Activated naive CD8-positive, alpha-beta T cell (primary cell): ENCODE measurements around the gene TBX1.
A peak's percentile ranks its signal among the peaks of the same experiment; 100 is the strongest.

Experiments used
- H3K27ac Mint-ChIP-seq: one replicate; pipeline ENCODE4 v1.8.0; 2021; ENCODE audit warnings: mixed read lengths
- H3K27me3 Mint-ChIP-seq: one replicate; pipeline ENCODE4 v1.8.0; 2021; ENCODE audit warnings: mixed read lengths
- H3K36me3 Mint-ChIP-seq: one replicate; pipeline ENCODE4 v1.8.0; 2021; ENCODE audit warnings: mixed read lengths
- H3K4me1 Mint-ChIP-seq: one replicate; pipeline ENCODE4 v1.8.0; 2021; ENCODE audit warnings: low read depth, mixed read lengths
- H3K4me3 Mint-ChIP-seq: one replicate; pipeline ENCODE4 v1.8.0; 2021; ENCODE audit warnings: mild to moderate bottlenecking, mixed read lengths
- H3K9me3 Mint-ChIP-seq: one replicate; pipeline ENCODE4 v1.8.0; 2021; ENCODE audit warnings: low read depth, mixed read lengths

TBX1 gene

DNA sequence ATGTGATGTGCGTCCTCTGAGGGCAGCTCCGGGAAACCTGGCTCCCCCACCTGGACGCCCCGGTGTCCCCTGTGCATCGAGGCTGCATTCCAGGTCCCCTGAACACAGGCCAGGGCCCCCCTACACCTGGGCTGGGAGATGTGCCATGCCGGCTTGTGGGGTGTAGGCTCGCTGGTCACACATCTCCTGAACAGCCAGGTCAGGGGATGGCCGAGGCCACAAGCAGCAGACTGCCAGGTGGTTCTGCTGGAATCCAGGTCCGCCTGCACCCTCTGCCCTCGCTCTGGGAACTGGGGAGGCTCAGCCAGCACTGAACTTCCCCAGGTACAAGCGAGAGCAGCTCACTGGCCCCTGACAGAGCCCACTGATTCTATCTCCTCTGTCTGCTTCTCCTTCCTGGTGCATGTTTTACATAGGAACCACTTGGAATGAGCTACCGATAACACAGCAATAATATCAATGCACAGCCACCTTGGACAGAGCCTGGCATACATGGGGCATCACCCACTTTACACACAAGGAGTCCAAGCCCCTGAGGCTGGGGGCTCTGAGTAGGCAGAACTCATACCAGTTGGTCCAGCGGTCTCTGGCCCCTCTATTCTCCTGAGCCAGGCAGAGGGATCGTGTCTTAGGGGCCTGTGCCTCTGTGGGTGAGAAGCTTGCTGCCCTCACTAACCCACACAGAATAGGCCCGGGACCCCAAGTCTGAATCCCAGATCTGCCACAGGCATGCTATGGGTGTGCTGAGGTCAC is 46.8 kb downstream of the TBX1 start:
- peaks cover 4% of the 10 kb centered on the region for H3K4me1 Mint-ChIP-seq
- no peaks in the 10 kb centered on the region for H3K9me3 Mint-ChIP-seq
- no peaks in the 10 kb centered on the region for H3K36me3 Mint-ChIP-seq
- no peaks in the 10 kb centered on the region for H3K27me3 Mint-ChIP-seq
- H3K27ac Mint-ChIP-seq = no peak overlapping the region
- no peak overlapping the region for H3K4me3 Mint-ChIP-seq

DNA sequence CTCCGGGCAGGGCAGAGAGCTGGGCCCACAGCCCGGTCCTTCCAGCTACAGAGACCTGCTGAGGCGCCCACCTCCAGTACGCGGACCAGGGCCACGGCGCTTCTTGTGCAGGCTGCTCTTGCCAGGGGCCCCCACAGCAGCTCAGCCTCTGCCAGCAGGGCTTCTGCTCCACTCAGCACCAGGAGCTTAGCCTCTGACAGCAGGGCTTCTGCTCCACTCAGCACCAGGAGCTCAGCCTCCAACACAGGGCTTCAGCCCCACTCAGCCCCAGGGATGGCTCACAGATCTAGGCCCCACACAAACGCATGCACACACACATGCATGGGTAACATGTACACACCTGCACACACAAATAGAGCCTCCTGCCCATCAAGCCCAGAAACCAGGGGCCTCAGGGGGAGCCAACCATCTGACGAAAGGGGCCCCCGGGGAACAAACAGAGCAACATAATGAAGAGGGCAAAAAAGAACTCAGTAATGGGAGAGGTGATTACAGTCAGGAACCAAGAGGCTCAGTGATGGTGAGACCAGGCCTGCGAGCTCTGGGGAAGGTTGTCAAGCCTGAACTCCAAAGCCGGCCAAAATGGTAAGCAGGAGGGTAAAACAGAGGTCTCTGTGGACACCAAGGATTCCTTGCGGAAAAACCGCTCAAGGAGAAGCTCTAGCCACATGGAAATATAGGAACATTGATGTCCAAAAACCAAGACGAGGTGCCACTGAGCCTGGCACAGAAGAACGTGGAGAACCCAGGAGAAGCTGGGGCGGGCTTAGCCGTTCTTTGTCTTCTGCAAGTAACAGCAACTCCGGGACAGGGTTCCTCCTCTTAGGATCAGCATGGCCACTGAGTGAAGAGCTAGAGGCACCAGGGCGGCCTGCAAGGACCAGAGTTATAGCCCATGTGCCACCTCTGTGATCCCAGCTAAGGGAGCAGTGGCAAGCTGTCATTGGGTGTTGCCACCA is 47.6 kb downstream of the TBX1 start:
- H3K36me3 Mint-ChIP-seq = no peaks in the 10 kb centered on the region
- H3K4me3 Mint-ChIP-seq = no peak overlapping the region
- H3K4me1 Mint-ChIP-seq = peaks cover 4% of the 10 kb centered on the region
- H3K27me3 Mint-ChIP-seq = no peaks in the 10 kb centered on the region
- H3K9me3 Mint-ChIP-seq = no peaks in the 10 kb centered on the region
- H3K27ac Mint-ChIP-seq = no peak overlapping the region

DNA sequence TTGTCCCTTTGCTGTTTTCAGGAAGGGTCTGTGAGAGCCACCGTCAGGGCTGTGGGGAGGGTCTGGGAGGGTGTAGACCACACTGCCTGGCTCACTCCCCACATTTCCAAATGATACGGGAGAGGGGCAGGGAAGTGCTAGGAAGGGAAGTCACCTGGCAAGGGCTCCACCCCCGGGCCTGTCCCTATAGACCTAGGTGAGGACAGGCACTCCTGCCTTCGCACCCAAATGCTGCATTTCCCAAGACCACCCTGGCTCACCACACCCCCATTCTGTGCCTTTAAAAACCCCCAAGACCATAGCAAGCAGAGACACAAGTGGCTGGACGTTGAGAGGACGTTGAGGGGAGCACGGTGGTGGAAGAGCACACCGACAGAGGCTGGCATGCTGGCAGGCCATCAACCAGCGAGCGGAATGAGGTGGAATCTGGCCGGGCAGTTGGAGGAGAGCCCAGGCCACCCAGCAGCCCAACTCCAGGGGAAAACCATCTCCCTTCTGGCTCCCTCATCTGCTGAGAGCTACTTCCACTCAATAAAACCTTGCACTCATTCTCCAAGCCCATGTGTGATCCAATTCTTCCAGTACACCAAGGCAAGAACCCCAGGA is 48.4 kb downstream of the TBX1 start:
- H3K27me3 Mint-ChIP-seq = no peaks in the 10 kb centered on the region
- H3K9me3 Mint-ChIP-seq = no peaks in the 10 kb centered on the region
- no peak overlapping the region for H3K27ac Mint-ChIP-seq
- H3K36me3 Mint-ChIP-seq = no peaks in the 10 kb centered on the region
- peaks cover 4% of the 10 kb centered on the region for H3K4me1 Mint-ChIP-seq
- H3K4me3 Mint-ChIP-seq = no peak overlapping the region

DNA sequence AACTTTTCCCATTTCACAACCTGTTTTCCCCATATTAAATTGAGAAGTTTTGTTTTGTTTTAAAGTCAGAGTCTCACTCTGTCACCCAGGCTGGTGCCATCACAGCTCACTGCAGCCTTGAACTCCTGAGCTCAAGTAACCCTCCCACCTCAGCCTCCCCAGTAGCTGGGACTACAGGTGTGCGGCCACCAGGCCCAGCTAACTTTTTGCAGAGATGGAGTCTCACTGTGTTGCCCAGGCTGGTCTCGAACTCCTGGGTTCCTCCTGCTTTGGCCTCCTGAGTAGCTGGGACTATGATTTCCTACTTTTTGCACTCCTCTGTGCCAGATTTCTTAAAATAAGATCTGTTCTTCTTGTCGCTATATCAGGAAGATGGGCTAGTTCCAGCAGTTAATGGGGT is 49.2 kb downstream of the TBX1 start:
- Mint-ChIP-seq H3K36me3 (no peaks in the 10 kb centered on the region), H3K27ac (no peak overlapping the region), H3K27me3 (no peaks in the 10 kb centered on the region), H3K4me1 (peaks cover 4% of the 10 kb centered on the region), H3K9me3 (no peaks in the 10 kb centered on the region), H3K4me3 (no peak overlapping the region)

DNA sequence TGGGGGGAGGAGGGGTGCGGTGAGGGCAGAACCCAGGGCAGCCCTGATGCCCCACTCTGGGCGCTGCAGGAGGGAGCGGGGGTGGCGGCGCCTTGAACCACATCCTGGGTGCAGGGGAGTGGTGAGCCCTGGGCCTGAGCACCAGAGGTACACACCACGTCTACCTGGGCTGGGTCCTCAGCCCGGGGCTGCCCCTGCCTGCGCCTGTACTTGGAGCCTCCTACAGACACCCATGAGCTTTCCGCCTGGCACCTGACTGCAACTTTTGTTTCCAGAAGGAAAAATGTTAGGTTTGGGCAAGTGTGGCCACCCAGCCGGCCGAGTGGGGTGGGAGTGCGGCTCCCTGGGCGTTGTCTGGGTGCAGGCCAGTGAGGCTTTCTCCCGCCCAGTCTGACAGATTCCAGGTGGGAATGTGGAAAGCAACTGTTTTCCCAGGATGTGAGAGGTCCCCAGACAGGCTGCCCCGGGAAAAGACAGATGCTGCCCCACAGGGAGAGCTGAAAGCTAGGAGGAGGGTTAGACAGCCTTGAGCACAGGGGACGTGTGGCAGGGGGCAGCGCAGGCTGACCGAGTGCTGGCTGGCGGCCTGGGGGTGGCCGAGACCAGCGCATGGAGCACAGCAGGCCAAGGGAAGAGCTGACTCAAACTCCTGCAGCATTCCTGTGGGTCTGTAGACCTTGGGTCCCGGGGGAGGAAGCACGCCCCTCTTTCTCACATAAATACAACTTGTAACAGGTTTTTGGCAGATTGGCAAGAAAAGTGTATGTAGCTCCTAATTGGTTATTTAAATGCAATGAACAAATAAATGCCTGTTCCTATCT is 50.0 kb downstream of the TBX1 start:
- Mint-ChIP-seq H3K4me1 (peaks cover 4% of the 10 kb centered on the region), H3K9me3 (no peaks in the 10 kb centered on the region), H3K36me3 (no peaks in the 10 kb centered on the region), H3K4me3 (no peak overlapping the region), H3K27ac (no peak overlapping the region), H3K27me3 (no peaks in the 10 kb centered on the region)

DNA sequence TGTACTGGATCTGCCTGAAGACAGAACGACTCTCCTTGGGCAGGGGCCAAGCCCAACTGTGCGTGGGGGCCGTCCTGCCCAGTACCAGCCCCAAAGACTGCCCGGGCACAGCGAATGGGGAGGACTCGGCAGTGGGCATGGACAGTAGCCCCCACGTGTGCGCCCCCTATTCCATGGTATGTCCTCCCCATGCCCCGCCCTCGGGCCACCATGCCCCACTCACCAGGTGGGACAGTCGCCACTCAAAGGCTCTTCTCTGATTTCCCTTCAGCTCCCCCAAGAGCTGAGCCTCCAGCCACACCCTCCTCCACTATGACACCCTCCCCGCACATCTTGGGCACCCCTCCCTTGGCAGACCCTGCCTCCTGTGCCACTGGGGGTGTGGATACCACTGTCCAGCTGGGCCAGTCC is 50.6 kb downstream of the TBX1 start:
- H3K27ac Mint-ChIP-seq = no peak overlapping the region
- no peaks in the 10 kb centered on the region for H3K36me3 Mint-ChIP-seq
- no peaks in the 10 kb centered on the region for H3K9me3 Mint-ChIP-seq
- no peak overlapping the region for H3K4me3 Mint-ChIP-seq
- H3K27me3 Mint-ChIP-seq = no peaks in the 10 kb centered on the region
- peaks cover 4% of the 10 kb centered on the region for H3K4me1 Mint-ChIP-seq

DNA sequence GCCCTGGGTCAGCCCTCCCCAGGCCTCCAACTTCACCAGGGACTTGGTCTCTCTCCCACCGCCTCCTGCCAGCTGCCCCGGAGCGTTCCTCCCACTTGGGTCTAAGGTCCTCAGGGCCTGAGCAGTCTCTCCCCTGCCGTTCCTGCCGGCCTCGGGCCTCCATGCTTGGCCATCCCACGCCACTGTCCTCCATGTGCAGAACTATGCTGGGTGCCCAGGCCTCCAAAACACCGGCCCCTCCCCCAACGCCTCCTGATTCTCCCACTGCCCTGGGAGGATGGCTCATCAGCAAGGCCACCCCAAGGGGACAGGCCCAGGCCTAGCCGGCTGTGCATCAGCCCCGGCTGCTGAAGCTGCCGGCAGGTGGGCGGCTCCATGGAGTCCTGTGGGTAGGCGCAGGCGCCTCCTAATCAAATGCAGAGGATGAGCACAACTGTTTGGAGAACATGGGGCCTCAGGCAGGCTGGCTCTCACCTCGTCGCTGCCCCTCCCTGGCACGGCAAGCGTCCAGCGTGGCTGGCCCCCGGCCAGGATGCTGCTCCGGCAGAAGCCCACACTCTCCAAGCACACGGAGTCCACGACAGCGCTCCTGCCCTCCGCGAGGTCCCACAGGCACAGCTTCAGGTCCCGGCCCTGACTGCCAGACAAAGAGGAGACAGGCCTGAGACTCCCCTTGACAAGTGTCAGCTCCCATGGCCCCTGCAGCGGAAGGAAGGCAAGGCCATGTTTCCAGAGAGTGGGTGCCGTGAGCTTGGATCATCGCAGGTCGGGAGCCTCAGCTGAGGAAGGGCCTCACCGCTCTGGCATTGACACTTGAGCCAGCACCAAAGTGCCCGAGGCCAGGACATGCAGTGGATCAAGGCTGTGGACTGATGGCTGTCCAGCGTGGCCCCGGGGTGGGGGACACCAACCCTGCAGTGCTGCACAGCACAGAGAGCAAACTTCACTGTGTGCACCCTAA is 51.5 kb downstream of the TBX1 start:
- Mint-ChIP-seq H3K4me3 (no peak overlapping the region), H3K36me3 (no peaks in the 10 kb centered on the region), H3K4me1 (peaks cover 4% of the 10 kb centered on the region), H3K9me3 (no peaks in the 10 kb centered on the region), H3K27me3 (no peaks in the 10 kb centered on the region), H3K27ac (no peak overlapping the region)

DNA sequence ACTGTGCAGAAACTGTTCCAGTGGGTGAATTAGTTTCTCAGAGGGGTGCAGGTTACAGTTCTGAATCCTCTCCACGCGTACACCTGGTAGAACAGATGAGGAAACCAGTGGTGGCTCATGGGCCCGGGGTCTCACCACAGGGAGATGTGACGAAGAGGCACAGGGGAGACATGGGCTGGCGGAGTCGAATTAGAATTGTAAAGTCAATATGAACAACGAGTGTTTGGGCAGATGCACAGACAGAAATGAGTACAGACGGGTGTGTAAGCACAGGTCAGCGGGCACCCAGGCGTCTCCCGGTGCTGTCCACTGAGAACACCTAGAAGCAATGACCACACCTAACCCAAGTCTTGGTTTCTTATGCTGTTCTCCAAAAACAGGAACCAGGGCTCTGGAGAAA is 52.3 kb downstream of the TBX1 start:
- Mint-ChIP-seq H3K27ac (no peak overlapping the region), H3K4me3 (no peak overlapping the region), H3K27me3 (no peaks in the 10 kb centered on the region), H3K4me1 (peaks cover 4% of the 10 kb centered on the region), H3K9me3 (no peaks in the 10 kb centered on the region), H3K36me3 (no peaks in the 10 kb centered on the region)

DNA sequence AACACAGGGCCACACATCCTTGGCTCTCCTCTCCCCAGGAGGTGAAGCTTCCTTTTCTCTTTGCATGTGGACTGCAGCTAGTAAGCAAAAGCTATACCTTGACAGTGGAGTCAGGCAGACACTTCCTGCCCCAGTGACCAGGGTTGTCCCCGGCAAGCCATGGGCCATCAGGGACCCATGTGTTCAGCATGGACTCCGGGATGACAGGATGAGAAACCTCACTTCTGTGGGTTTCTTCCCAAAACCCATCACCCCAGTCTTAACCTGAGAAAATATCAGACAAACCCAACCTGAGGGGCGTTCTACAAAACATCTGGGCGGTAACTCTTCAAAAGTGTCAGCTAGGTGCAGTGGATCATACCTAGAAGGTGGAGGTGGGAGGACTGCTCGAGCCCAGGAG is 53.9 kb downstream of the TBX1 start:
- Mint-ChIP-seq H3K4me1 (peaks cover 4% of the 10 kb centered on the region), H3K4me3 (no peak overlapping the region), H3K27me3 (no peaks in the 10 kb centered on the region), H3K9me3 (no peaks in the 10 kb centered on the region), H3K36me3 (no peaks in the 10 kb centered on the region), H3K27ac (no peak overlapping the region)

DNA sequence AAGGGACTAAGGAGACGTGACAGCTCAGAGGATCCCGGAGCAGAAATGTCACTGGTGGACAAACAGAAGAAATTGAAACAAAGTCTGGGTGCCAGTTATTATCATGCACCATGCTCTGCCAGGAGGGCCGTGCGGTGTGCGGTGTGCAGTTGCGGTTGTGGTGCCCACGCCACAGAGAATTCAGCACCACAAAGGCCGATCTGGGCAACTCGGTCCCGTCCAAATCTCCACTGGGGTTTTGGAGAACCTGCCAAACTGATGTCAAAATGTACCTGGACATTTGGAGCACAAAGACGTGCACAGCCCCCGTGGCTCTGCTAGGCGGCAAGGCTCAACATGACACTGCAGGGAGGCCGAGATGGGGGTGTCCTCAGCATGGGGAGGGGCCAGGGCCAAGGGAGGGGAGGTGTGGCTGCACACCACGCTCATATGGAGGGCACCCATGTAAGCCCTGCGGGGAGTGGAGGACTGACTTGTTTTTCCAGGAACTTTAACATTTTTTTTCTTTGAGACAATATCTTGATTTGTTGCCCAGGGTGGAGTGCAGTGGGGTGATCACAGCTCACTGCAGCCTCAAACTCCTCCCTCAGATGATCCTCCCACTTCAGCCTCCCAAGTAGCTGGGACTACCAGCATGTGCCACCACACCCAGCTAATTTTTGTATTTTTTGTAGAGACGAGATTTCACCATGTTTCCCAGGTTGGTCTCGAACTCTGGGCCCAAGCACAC is 54.7 kb downstream of the TBX1 start:
- Mint-ChIP-seq H3K4me3 (no peak overlapping the region), H3K36me3 (no peaks in the 10 kb centered on the region), H3K9me3 (no peaks in the 10 kb centered on the region), H3K27ac (no peak overlapping the region), H3K27me3 (no peaks in the 10 kb centered on the region), H3K4me1 (peaks cover 4% of the 10 kb centered on the region)

DNA sequence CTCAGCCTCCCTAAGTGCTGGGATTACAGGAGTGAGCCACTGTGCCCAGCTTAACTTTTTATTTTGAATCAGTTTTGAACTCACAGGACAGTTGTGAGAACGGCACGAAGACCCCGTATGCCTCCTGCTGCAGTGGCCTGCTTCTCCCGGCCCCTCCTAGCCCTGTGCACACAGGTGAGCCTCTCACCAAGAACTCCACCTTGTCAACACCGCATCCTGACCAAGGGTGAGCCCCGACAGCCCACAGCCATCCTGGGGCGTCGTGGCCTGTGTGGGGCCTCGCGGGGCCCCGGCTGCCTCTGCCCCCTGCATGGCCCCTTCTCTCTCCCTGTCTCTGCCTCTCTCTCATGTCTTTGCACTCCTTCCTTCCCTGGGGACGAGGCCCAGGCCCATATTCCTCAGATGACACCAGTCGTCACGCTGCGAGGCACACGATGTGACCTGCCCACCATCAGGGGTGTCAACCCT is 55.3 kb downstream of the TBX1 start:
- Mint-ChIP-seq H3K4me3 (no peak overlapping the region), H3K4me1 (peaks cover 2% of the 10 kb centered on the region), H3K9me3 (no peaks in the 10 kb centered on the region), H3K36me3 (no peaks in the 10 kb centered on the region), H3K27me3 (no peaks in the 10 kb centered on the region), H3K27ac (no peak overlapping the region)

DNA sequence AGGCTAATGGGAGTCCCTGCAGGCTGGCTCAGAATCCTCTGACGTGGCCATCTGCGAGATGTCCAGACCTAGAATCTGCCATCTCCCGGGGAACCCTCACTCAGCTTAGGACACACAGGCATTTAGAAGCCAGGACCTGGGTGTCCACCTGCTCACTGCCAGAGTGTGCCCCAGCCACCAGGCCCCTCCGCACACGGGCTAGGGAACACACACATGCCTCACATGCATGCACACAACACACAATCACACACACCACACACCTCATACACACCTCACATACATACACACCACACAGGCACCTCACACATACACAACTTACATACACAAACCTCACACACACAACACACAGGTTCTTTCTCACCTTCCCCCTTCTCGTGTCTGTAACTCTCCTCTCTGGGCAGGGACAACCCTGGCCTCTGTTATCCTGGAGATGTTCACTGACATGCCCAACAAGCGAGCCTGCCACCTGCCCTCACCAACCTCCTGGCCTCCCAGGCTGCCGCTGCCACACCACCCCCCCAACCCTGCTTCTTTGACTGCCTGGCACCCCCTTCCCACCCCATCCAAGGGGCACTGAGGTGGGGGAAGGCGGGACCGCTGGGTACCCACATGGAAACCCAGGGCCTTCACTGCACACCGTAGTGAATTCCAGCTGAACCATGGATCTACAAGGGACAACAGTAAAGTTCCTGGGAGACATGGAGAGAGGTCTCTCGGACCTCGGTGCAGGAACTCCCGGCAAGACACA is 56.0 kb downstream of the TBX1 start:
- Mint-ChIP-seq H3K9me3 (no peaks in the 10 kb centered on the region), H3K4me3 (peak overlapping the region; percentile 5), H3K36me3 (no peaks in the 10 kb centered on the region), H3K27ac (no peak overlapping the region), H3K4me1 (no peaks in the 10 kb centered on the region), H3K27me3 (no peaks in the 10 kb centered on the region)
